AG09319 (cell line): ENCODE results near the gene KRT17.
"Not testable (repeated sequence)": the region's sequence is repeated elsewhere in the genome, so short reads cannot be mapped to it uniquely, and the experiment has no call there.

Experiments used
- DNase-seq: peaks from one replicate; pipeline ENCODE4 v3.0.0-alpha.2; 2010; ENCODE audit warnings: low read depth; ENCODE audit errors: extremely low read depth
- CTCF ChIP-seq: IDR thresholded peaks from 2 replicates; pipeline ENCODE4 v1.5.1; 2011; ENCODE audit warnings: low read depth, mild to moderate bottlenecking, inconsistent platforms, low read length, moderate library complexity

Gene KRT17

GRCh38 chr17:41578971-41579370 lies 45.4 kb downstream of the KRT17 start:
- no peak for DNase-seq
- TF ChIP-seq CTCF = no peak

- no peak for TF ChIP-seq CTCF
- DNase-seq = no peak
Measured at GRCh38 chr17:41578538-41578937, 45.8 kb downstream of the KRT17 start.

- not testable (repeated sequence) for DNase-seq
Measured at GRCh38 chr17:41576740-41577139, 47.6 kb downstream of the KRT17 start.

- DNase-seq = no peak
Measured at GRCh38 chr17:41575336-41575735, 49.0 kb downstream of the KRT17 start.

GRCh38 chr17:41571561-41572434 lies 52.6 kb downstream of the KRT17 start, which contains the start of gene KRT9:
Gene KRT9, minus strand, starts transcription at chr17:41572059. Its CDS starts 67 bp downstream, at chr17:41571992.
- DNase-seq = no peak
- no peak for TF ChIP-seq CTCF

More at GRCh38 chr17:41575336-41575735, 49.0 kb downstream of the KRT17 start:
- no peak for TF ChIP-seq CTCF
